Colonic mucosa (tissue), 4 donors: Measurements from ENCODE around the gene ROBO1. TPM values are rescaled to one million over a fixed set of nuclear protein-coding genes. Genes with fewer than 3 reads are reported as not detected.
"Not testable (repeated sequence)": the region's sequence is repeated elsewhere in the genome, so short reads cannot be mapped to it uniquely, and the experiment has no call there.

ENCODE experiments used
- DNase-seq: peaks from one replicate; pipeline ENCODE4 v3.0.0-alpha.2; 2020
- H3K27ac ChIP-seq: fragments of 200-600 bp; one replicate; pipeline ENCODE4 v1.8.0; 2021
- H3K27me3 ChIP-seq: fragments of 200-600 bp; one replicate; pipeline ENCODE4 v1.8.0; 2021
- H3K36me3 ChIP-seq: fragments of 200-600 bp; one replicate; pipeline ENCODE4 v1.8.0; 2021
- H3K4me1 ChIP-seq: fragments of 200-600 bp; one replicate; pipeline ENCODE4 v1.8.0; 2021; ENCODE audit warnings: mild to moderate bottlenecking
- H3K4me3 ChIP-seq: fragments of 200-600 bp; one replicate; pipeline ENCODE4 v1.8.0; 2021
- H3K9ac ChIP-seq, 2 donors: one replicate each; pipeline ENCODE4 v1.7.0; 2013; ENCODE audit warnings: control low read depth in 2 of 2, low read depth in 2 of 2, low read length in 2 of 2
- H3K9me3 ChIP-seq: fragments of 200-600 bp; one replicate; pipeline ENCODE4 v1.8.0; 2021
- CTCF ChIP-seq: fragments of 200-600 bp; IDR thresholded peaks from one replicate; pipeline ENCODE4 v1.8.0; 2022; ENCODE audit warnings: antibody characterized with exemption, mild to moderate bottlenecking
- intact Hi-C: fragments of 100-400 bp; cut with DNase I; formaldehyde crosslinking; loops from one replicate; pipeline ENCODE4 v1.14.1; 2022
- total RNA-seq, 2 donors: library from RNA; stranded (reverse); fragmentation: NEBNext Ultra II Directional in 1 of 2; extraction: Animal tissue kit (Norgen Biotek cat#: 25700) in 1 of 2; gene quantifications; one replicate each; pipeline ENCODE4 v1.2.1, GENCODE V29; 2021
- donor health status: healthy.
- donor health status: DM: no; HTN: no; CAD: no.
- donor health status: DM: no; HTN: no; CAD: no.

ROBO1 gene
- total RNA-seq, 2 donors from 2014 or later = 8.1 to 9.4 TPM

- Histone ChIP-seq H3K36me3 (no peaks in the 10 kb centered on the region), H3K9me3 (no peaks in the 10 kb centered on the region), H3K27ac (no peak overlapping the region), H3K4me1 (no peaks in the 10 kb centered on the region), H3K27me3 (no peaks in the 10 kb centered on the region), H3K9ac (no peak overlapping the region), H3K4me3 (no peak overlapping the region)
- no peak for DNase-seq
- no peak for TF ChIP-seq CTCF
- intact Hi-C loops = no loop called here
Observed at GRCh38 chr3:78725703-78726246, 1042.0 kb downstream of the ROBO1 start.

- intact Hi-C loops = no loop called here
- no peaks in the 10 kb centered on the region for H3K9me3 ChIP-seq
- H3K9ac ChIP-seq = no peak overlapping the region
- no peaks in the 10 kb centered on the region for H3K4me1 ChIP-seq
- no peaks in the 10 kb centered on the region for H3K36me3 ChIP-seq
- DNase-seq = no peak
- H3K4me3 ChIP-seq = no peak overlapping the region
- no peak for TF ChIP-seq CTCF
- no peaks in the 10 kb centered on the region for H3K27me3 ChIP-seq
- no peak overlapping the region for H3K27ac ChIP-seq
Observed at GRCh38 chr3:78724859-78725258, 1042.9 kb downstream of the ROBO1 start.

- H3K9me3 ChIP-seq, intact Hi-C loops, H3K4me1 ChIP-seq, H3K27me3 ChIP-seq, H3K4me3 ChIP-seq, H3K36me3 ChIP-seq, H3K27ac ChIP-seq, H3K9ac ChIP-seq, DNase-seq: not testable (repeated sequence)
Observed at GRCh38 chr3:78724364-78724763, 1043.4 kb downstream of the ROBO1 start.

GRCh38 chr3:78721771-78722543, 1045.8 kb downstream of the ROBO1 start:
- Histone ChIP-seq H3K9me3 (no peaks in the 10 kb centered on the region), H3K4me1 (no peaks in the 10 kb centered on the region), H3K9ac (no peak overlapping the region), H3K4me3 (no peak overlapping the region), H3K27me3 (no peaks in the 10 kb centered on the region), H3K36me3 (no peaks in the 10 kb centered on the region), H3K27ac (no peak overlapping the region)
- intact Hi-C loops = no loop called here
- TF ChIP-seq CTCF = no peak
- DNase-seq = no peak

- H3K9me3 ChIP-seq = no peaks in the 10 kb centered on the region
- H3K36me3 ChIP-seq = no peaks in the 10 kb centered on the region
- no peaks in the 10 kb centered on the region for H3K27me3 ChIP-seq
- no peak for TF ChIP-seq CTCF
- no peaks in the 10 kb centered on the region for H3K4me1 ChIP-seq
- intact Hi-C loops = no loop called here
- H3K4me3 ChIP-seq = no peak overlapping the region
- H3K9ac ChIP-seq = no peak overlapping the region
- no peak for DNase-seq
- H3K27ac ChIP-seq = no peak overlapping the region
Observed at GRCh38 chr3:78718707-78719106, 1049.1 kb downstream of the ROBO1 start.

GRCh38 chr3:78717041-78717440, 1050.8 kb downstream of the ROBO1 start:
- no peaks in the 10 kb centered on the region for H3K36me3 ChIP-seq
- H3K4me3 ChIP-seq = no peak overlapping the region
- no peak for TF ChIP-seq CTCF
- no peak overlapping the region for H3K27ac ChIP-seq
- intact Hi-C loops = no loop called here
- H3K4me1 ChIP-seq = no peaks in the 10 kb centered on the region
- H3K27me3 ChIP-seq = no peaks in the 10 kb centered on the region
- H3K9me3 ChIP-seq = no peaks in the 10 kb centered on the region
- no peak overlapping the region for H3K9ac ChIP-seq
- DNase-seq = no peak
